ENCODE data around the gene KLHL40. TPM values are rescaled to one million over a fixed set of nuclear protein-coding genes. Genes with fewer than 3 reads are reported as not detected.

Gene KLHL40
- polyA plus RNA-seq, 2 of the 4 experiments (the other 2 are of a cell fraction): not detected

DNA sequence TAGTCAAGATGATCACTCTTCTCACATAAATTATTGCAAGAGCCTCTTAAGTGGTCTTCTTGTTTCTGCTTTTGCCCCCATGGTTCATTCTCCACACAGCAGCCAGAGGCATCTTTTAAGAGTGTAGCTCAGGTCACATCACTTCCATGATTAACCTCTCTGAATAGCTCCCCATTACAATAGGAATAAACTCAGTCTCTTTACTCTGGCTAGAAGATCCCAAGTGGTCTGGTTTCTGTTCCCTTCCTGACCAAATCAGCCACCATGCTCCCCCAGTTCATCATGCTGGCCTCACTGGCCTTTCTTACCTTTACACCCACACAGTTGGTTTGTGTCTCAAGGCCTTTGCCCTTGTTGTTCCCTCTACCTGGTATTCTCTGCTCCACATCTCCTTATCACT lies 9.0 kb downstream of the KLHL40 start:
- no peak for DNase-seq (ENCODE audit: low read depth in 1 of 2, low spot score in 1 of 2)
- no peak for ATAC-seq
- Histone ChIP-seq H3K9me3 (no peaks in the 10 kb centered on the region), H3K4me1 (no peaks in the 10 kb centered on the region), H3K4me3 (no peak overlapping the region), H3K4me2 (no peak overlapping the region), H3K27ac (no peak overlapping the region)
- TF ChIP-seq ZFP36 (IDR thresholded peaks at IDR 0.05; ENCODE audit: borderline replicate concordance, partially characterized antibody) (no peak), CBX8 (IDR thresholded peaks at IDR 0.05) (no peak), MAZ (IDR thresholded peaks at IDR 0.05; ENCODE audit: borderline replicate concordance, low read depth, low read length) (no peak), HOXB5 (CRISPR knock-in tag; IDR thresholded peaks at IDR 0.05) (no peak), RCOR1 (IDR thresholded peaks at IDR 0.05; ENCODE audit: low read depth, low read length) (no peak), HDAC2 (IDR thresholded peaks at IDR 0.05) (no peak), HOXA7 (CRISPR knock-in tag; IDR thresholded peaks at IDR 0.05) (no peak), ZC3H11A (IDR thresholded peaks at IDR 0.05) (no peak)
- TF ChIP-seq, protein P1, sequence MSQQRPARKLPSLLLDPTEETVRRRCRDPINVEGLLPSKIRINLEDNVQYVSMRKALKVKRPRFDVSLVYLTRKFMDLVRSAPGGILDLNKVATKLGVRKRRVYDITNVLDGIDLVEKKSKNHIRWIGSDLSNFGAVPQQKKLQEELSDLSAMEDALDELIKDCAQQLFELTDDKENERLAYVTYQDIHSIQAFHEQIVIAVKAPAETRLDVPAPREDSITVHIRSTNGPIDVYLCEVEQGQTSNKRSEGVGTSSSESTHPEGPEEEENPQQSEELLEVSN (IDR thresholded peaks at IDR 0.05; ENCODE audit: borderline replicate concordance, low read depth): no peak
- TF ChIP-seq, protein P2, sequence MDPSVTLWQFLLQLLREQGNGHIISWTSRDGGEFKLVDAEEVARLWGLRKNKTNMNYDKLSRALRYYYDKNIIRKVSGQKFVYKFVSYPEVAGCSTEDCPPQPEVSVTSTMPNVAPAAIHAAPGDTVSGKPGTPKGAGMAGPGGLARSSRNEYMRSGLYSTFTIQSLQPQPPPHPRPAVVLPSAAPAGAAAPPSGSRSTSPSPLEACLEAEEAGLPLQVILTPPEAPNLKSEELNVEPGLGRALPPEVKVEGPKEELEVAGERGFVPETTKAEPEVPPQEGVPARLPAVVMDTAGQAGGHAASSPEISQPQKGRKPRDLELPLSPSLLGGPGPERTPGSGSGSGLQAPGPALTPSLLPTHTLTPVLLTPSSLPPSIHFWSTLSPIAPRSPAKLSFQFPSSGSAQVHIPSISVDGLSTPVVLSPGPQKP (IDR thresholded peaks at IDR 0.05; ENCODE audit: low read depth, low read length): no peak
- TF ChIP-seq, protein P3, sequence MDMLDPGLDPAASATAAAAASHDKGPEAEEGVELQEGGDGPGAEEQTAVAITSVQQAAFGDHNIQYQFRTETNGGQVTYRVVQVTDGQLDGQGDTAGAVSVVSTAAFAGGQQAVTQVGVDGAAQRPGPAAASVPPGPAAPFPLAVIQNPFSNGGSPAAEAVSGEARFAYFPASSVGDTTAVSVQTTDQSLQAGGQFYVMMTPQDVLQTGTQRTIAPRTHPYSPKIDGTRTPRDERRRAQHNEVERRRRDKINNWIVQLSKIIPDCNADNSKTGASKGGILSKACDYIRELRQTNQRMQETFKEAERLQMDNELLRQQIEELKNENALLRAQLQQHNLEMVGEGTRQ (IDR thresholded peaks at IDR 0.05): no peak
- ChIA-PET CTCF (interaction anchor here (1.7 kb wide), 1 partner anchor 50 kb away, joined by 5 read pairs; no protein-coding TSS in a partner anchor), POLR2A (no interaction called here)
- FAIRE-seq: no peak

DNA sequence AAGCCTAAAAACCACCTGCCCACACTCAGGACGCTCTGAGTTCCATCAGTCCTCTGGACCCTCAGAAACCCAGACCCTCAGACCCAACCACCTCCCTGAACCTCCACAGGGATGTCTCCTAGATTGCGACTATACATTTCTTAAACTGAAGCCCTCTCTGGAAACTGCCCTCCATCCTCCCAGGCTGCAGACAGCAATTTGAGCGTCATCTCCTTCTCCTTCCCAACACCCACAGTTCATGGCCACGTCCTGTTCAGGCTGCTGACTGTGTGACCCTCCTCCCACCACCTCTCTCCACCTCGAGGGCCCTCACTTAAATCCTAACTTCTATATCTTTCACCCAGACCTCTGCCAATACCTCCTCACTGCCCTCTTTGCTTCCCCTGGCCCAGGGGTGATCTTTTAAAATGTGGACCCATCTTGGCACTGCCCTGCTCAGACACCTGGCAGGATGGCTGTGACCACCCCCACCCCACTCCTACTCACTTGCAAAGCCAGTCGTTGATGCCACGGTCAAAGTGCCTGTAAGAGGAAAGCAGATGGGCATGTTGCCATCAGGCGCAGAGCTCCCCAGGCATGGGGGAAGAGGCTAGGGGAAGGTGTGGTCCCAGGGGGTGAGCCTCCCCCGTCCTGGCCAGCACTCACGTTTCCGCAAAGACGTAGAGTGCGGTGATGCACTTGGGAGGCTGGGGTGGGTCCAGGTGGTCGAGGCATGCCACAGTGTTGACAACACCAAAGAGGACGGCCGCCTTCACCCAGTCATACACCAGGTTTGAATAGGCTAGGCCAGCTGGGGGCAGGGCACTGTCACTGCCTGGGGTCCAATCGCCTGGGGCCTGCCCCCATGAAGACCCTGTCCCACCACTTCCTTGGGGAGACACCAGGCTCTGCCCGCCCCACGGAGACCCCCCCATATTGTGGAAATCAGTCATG lies 11.3 kb downstream of the KLHL40 start:
- WGBS (ENCODE audit: missing lambda C conversion rate): 16% methylated on average over 7 of the region's 19 CpGs
- DNase-seq (ENCODE audit: low read depth in 1 of 2, low spot score in 1 of 2) (no peak), ATAC-seq (no peak), FAIRE-seq (no peak)
- Histone ChIP-seq H3K4me3 (no peak overlapping the region), H3K27ac (no peak overlapping the region), H3K4me1 (no peaks in the 10 kb centered on the region), H3K4me2 (no peak overlapping the region), H3K9me3 (no peaks in the 10 kb centered on the region)
- TF ChIP-seq, protein P4, sequence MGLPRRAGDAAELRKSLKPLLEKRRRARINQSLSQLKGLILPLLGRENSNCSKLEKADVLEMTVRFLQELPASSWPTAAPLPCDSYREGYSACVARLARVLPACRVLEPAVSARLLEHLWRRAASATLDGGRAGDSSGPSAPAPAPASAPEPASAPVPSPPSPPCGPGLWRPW (IDR thresholded peaks at IDR 0.05): no peak
- no peak for TF ChIP-seq HDAC2 (IDR thresholded peaks at IDR 0.05)
- TF ChIP-seq CHD4 (IDR thresholded peaks at IDR 0.05; ENCODE audit: borderline replicate concordance): no peak
- TF ChIP-seq, protein P1 (IDR thresholded peaks at IDR 0.05; ENCODE audit: borderline replicate concordance, low read depth): no peak
- TF ChIP-seq FOSB (CRISPR knock-in tag; IDR thresholded peaks at IDR 0.05): no peak
- TF ChIP-seq RARB (CRISPR knock-in tag; IDR thresholded peaks at IDR 0.05): no peak
- TF ChIP-seq HEYL (CRISPR knock-in tag; IDR thresholded peaks at IDR 0.05): no peak
- TF ChIP-seq RFX5 (IDR thresholded peaks at IDR 0.05): no peak
- TF ChIP-seq CBX2 (IDR thresholded peaks at IDR 0.05; ENCODE audit: borderline replicate concordance, low read depth): no peak
- no peak for TF ChIP-seq GATA3 (IDR thresholded peaks at IDR 0.05; ENCODE audit: borderline replicate concordance)
- TF ChIP-seq POLR2AphosphoS2 (conservative IDR thresholded peaks at IDR 0.05; ENCODE audit: low read length): no peak
- TF ChIP-seq MYC (IDR thresholded peaks at IDR 0.05; ENCODE audit: borderline replicate concordance, low read length): no peak
- TF ChIP-seq RAD21 (conservative IDR thresholded peaks at IDR 0.05 in 1 of 2, IDR thresholded peaks at IDR 0.05 in 1 of 2): no peak
- TF ChIP-seq KDM1A (IDR thresholded peaks at IDR 0.05; ENCODE audit: low read depth): no peak
- TF ChIP-seq JUN (IDR thresholded peaks at IDR 0.05): no peak
- no peak for TF ChIP-seq HOXB5 (CRISPR knock-in tag; IDR thresholded peaks at IDR 0.05)
- no peak for TF ChIP-seq ZC3H11A (IDR thresholded peaks at IDR 0.05)
- TF ChIP-seq TP53 (CRISPR knock-in tag; IDR thresholded peaks at IDR 0.05): no peak
- ChIA-PET CTCF (interaction anchor here (1.0 kb wide), 1 partner anchor 33 kb away, joined by 3 read pairs; no protein-coding TSS in a partner anchor), POLR2A (no interaction called here)

Measured in A549 (cell line).